Measurements from ENCODE around the gene CROT.

The CROT gene

DNA sequence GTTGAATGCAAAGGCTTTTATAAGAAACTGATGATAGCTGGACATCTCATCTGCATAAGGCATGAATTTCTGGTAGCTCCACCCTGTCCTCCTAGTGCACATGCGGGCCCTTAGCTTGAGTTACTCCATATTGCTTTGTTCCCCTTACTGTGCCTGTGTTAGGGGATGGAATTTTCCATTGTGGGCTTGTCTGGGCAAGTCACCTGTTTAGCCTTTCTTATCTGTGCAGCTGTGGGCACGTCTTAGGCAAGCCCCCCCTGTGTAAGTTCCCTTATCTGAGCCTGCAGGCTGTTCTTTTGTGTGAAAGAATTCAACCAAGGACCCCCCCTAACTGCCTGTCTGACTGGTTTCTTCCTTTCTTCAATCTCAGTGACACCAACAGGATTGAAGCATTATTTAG is 14.5 kb upstream of the CROT start:
- Histone ChIP-seq H3K36me3 (ENCODE audit: control insufficient read depth, low read length) (no peaks in the 10 kb centered on the region; the same call in 1 of the 2 replicates), H3K4me2 (ENCODE audit: low read length) (no peak overlapping the region), H3K79me2 (ENCODE audit: control insufficient read depth, low read length) (no peaks in the 10 kb centered on the region), H3K4me3 (ENCODE audit: low read length) (no peak overlapping the region), H3K9me2 (replicated peaks; ENCODE audit: control insufficient read depth, low read length) (no peaks in the 10 kb centered on the region), H3K27me3 (ENCODE audit: control insufficient read depth, low read length) (no peaks in the 10 kb centered on the region), H3F3A (ENCODE audit: control insufficient read depth, insufficient read depth) (no peaks in the 10 kb centered on the region), H4K20me1 (ENCODE audit: control insufficient read depth, insufficient read depth, low read depth, low read length) (no peaks in the 10 kb centered on the region), H3K27ac (ENCODE audit: low read depth, low read length) (no peak overlapping the region), H3K9me3 (ENCODE audit: control insufficient read depth, insufficient read depth, low read length) (peaks cover 40% of the 10 kb centered on the region), H3K4me1 (ENCODE audit: control insufficient read depth, low read length) (no peaks in the 10 kb centered on the region)
- TF ChIP-seq, protein P1, sequence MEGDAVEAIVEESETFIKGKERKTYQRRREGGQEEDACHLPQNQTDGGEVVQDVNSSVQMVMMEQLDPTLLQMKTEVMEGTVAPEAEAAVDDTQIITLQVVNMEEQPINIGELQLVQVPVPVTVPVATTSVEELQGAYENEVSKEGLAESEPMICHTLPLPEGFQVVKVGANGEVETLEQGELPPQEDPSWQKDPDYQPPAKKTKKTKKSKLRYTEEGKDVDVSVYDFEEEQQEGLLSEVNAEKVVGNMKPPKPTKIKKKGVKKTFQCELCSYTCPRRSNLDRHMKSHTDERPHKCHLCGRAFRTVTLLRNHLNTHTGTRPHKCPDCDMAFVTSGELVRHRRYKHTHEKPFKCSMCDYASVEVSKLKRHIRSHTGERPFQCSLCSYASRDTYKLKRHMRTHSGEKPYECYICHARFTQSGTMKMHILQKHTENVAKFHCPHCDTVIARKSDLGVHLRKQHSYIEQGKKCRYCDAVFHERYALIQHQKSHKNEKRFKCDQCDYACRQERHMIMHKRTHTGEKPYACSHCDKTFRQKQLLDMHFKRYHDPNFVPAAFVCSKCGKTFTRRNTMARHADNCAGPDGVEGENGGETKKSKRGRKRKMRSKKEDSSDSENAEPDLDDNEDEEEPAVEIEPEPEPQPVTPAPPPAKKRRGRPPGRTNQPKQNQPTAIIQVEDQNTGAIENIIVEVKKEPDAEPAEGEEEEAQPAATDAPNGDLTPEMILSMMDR (IDR thresholded peaks at IDR 0.05; ENCODE audit: low read depth, low read length, poor library complexity, severe bottlenecking) = no peak
- no peak for TF ChIP-seq EZH2phosphoT487 (IDR thresholded peaks at IDR 0.05; ENCODE audit: borderline replicate concordance, low read length)

DNA sequence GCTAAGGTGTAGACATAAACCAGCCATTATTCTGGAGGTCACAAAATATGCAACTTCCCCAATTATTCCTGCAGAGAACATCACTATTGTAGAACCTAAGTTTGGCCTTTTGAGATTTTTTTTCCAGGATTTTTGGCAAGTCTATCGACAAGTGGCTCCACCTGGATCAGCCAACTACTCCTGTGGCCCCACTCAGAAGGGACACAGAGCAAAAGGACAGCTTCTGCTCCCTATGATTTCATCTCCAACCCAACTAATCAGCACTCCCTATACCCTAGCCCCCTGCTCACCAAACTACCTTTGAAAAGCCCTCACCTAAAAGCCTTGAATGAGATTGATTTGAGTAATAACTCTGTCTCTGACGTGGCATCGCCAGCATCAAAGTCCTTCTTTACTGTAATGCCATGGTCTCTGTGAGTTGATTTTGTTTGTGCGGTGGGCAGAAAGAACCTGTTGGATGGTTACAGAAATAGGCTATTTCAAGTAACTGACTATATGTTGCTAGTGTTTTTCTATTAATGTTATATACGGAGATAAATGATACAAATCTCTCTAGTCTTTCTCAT is 13.7 kb upstream of the CROT start:
- Histone ChIP-seq H3K9me2 (replicated peaks; ENCODE audit: control insufficient read depth, low read length) (no peaks in the 10 kb centered on the region), H3K79me2 (ENCODE audit: control insufficient read depth, low read length) (no peaks in the 10 kb centered on the region), H3K4me3 (ENCODE audit: low read length) (no peak overlapping the region), H3K4me2 (ENCODE audit: low read length) (no peak overlapping the region), H3K27ac (ENCODE audit: low read depth, low read length) (no peak overlapping the region), H3K36me3 (ENCODE audit: control insufficient read depth, low read length) (no peaks in the 10 kb centered on the region; the same call in 1 of the 2 replicates), H3K4me1 (ENCODE audit: control insufficient read depth, low read length) (no peaks in the 10 kb centered on the region), H4K20me1 (ENCODE audit: control insufficient read depth, insufficient read depth, low read depth, low read length) (no peaks in the 10 kb centered on the region), H3F3A (ENCODE audit: control insufficient read depth, insufficient read depth) (no peaks in the 10 kb centered on the region), H3K9me3 (ENCODE audit: control insufficient read depth, insufficient read depth, low read length) (peaks cover 35% of the 10 kb centered on the region), H3K27me3 (ENCODE audit: control insufficient read depth, low read length) (no peaks in the 10 kb centered on the region)
- no peak for TF ChIP-seq EZH2phosphoT487 (IDR thresholded peaks at IDR 0.05; ENCODE audit: borderline replicate concordance, low read length)
- TF ChIP-seq, protein P1 (IDR thresholded peaks at IDR 0.05; ENCODE audit: low read depth, low read length, poor library complexity, severe bottlenecking) = no peak

DNA sequence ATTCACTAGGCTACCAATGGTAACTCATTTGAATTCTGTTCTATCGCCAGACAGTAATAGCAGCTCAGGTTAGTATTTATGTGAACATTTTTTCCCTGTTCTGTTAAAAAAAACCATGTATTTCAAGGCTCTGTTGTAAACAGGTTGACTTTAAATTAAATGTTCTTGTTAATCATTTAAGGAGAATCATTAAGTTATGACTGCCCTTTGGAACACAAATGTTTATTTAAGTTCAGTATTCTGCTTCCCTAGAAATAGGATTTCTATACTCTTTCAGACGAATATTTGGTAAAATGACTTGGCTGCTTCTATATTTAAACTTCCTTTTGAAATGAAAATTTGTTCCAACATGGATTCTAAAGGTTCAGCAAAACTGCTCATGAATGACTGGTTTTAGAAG is 13.1 kb upstream of the CROT start:
- no peaks in the 10 kb centered on the region for H3K79me2 ChIP-seq (ENCODE audit: control insufficient read depth, low read length)
- no peaks in the 10 kb centered on the region for H3K4me1 ChIP-seq (ENCODE audit: control insufficient read depth, low read length)
- H3F3A ChIP-seq (ENCODE audit: control insufficient read depth, insufficient read depth) = no peaks in the 10 kb centered on the region
- no peaks in the 10 kb centered on the region for H3K27me3 ChIP-seq (ENCODE audit: control insufficient read depth, low read length)
- H3K36me3 ChIP-seq (ENCODE audit: control insufficient read depth, low read length) = no peaks in the 10 kb centered on the region; the same call in 1 of the 2 replicates
- no peaks in the 10 kb centered on the region for H3K9me2 ChIP-seq (replicated peaks; ENCODE audit: control insufficient read depth, low read length)
- TF ChIP-seq, protein P1 (IDR thresholded peaks at IDR 0.05; ENCODE audit: low read depth, low read length, poor library complexity, severe bottlenecking) = no peak
- no peak for TF ChIP-seq EZH2phosphoT487 (IDR thresholded peaks at IDR 0.05; ENCODE audit: borderline replicate concordance, low read length)
- H3K27ac ChIP-seq (ENCODE audit: low read depth, low read length) = no peak overlapping the region
- no peak overlapping the region for H3K4me3 ChIP-seq (ENCODE audit: low read length)
- no peaks in the 10 kb centered on the region for H4K20me1 ChIP-seq (ENCODE audit: control insufficient read depth, insufficient read depth, low read depth, low read length)
- H3K4me2 ChIP-seq (ENCODE audit: low read length) = no peak overlapping the region
- H3K9me3 ChIP-seq (ENCODE audit: control insufficient read depth, insufficient read depth, low read length) = peaks cover 29% of the 10 kb centered on the region
